IMR-90 (cell line): Measurements from ENCODE around the gene PMF1. TPM values are rescaled to one million over a fixed set of nuclear protein-coding genes. Genes with fewer than 3 reads are reported as not detected.

Source experiments
- ATAC-seq: fragments of 200-7000 bp; cut with Tn5 transposase; 2 replicates; pipeline ENCODE4 v1.9.1; 2020; ENCODE audit warnings: low read depth, mild to moderate bottlenecking, moderate library complexity
- BruUV-seq: library from RNA; stranded (reverse); fragments of 400-500 nt; replicated peaks from 2 replicates; lab custom pipeline; 2021; lab: Mats Ljungman, UMichigan
- CTCF ChIA-PET: fragments of 300-600 bp; formaldehyde crosslinking; extraction: SDS; loops from one replicate; lab custom pipeline; 2021; ENCODE audit warnings: antibody characterized with exemption; lab: Yijun Ruan, JAX
- POLR2A ChIA-PET: fragments of 300-600 bp; sonication (Branson Sonifier 250); formaldehyde crosslinking; loops from one replicate; lab custom pipeline; 2022; ENCODE audit warnings: antibody characterized with exemption; ENCODE audit not compliant: unreplicated experiment; lab: Charles Lee
- DNase-seq: peaks from one replicate; pipeline ENCODE4 v3.0.0; 2013
- H2AFZ ChIP-seq: replicated peaks from 2 replicates; pipeline ENCODE3; 2013; ENCODE audit warnings: low read length, mild to moderate bottlenecking; ENCODE audit not compliant: poor library complexity
- H2AK5ac ChIP-seq: 2 replicates; pipeline ENCODE4 v1.6.1; 2013; ENCODE audit warnings: low read depth, low read length, inconsistent platforms
- H2AK9ac ChIP-seq: replicated peaks from 2 replicates; pipeline ENCODE3; 2013; ENCODE audit warnings: mild to moderate bottlenecking, low read depth, low read length, moderate library complexity; ENCODE audit not compliant: poor library complexity
- H2BK120ac ChIP-seq: 2 replicates; pipeline ENCODE4 v1.6.1; 2013; ENCODE audit warnings: low read depth, low read length, inconsistent platforms
- H2BK15ac ChIP-seq: 3 replicates; pipeline ENCODE4 v1.6.1; 2013; ENCODE audit warnings: low read depth, low read length, inconsistent platforms
- H2BK20ac ChIP-seq: 2 replicates; pipeline ENCODE4 v1.6.1; 2013; ENCODE audit warnings: low read depth, mild to moderate bottlenecking, inconsistent platforms, low read length, moderate library complexity
- H2BK5ac ChIP-seq: 2 replicates; pipeline ENCODE4 v1.6.1; 2013; ENCODE audit warnings: mild to moderate bottlenecking, low read depth, low read length, inconsistent platforms; ENCODE audit not compliant: poor library complexity, severe bottlenecking
- H3K14ac ChIP-seq: replicated peaks from 2 replicates; pipeline ENCODE4 v1.6.1; 2013; ENCODE audit warnings: low read depth, low read length, inconsistent platforms
- H3K18ac ChIP-seq: 2 replicates; pipeline ENCODE4 v1.6.1; 2013; ENCODE audit warnings: low read depth, low read length, control low read depth
- H3K23ac ChIP-seq: 2 replicates; pipeline ENCODE4 v1.6.1; 2013; ENCODE audit warnings: low read depth, low read length, inconsistent platforms
- H3K27ac ChIP-seq: 2 replicates; pipeline ENCODE4 v1.5.1; 2013; ENCODE audit warnings: mild to moderate bottlenecking, control low read depth, low read length; ENCODE audit not compliant: insufficient read depth
- H3K27me3 ChIP-seq: 2 replicates; pipeline ENCODE4 v1.6.1; 2013; ENCODE audit warnings: low read length; ENCODE audit not compliant: control insufficient read depth, insufficient read depth
- H3K36me3 ChIP-seq: 2 replicates; pipeline ENCODE4 v1.6.1; 2013; ENCODE audit warnings: low read length, mixed read lengths; ENCODE audit not compliant: control insufficient read depth, insufficient read depth
- H3K4ac ChIP-seq: 2 replicates; pipeline ENCODE4 v1.6.1; 2013; ENCODE audit warnings: low read depth, low read length, inconsistent platforms
- H3K4me1 ChIP-seq: 2 replicates; pipeline ENCODE4 v1.6.1; 2013; ENCODE audit warnings: low read length, mixed read lengths; ENCODE audit not compliant: control insufficient read depth, insufficient read depth
- H3K4me2 ChIP-seq: 2 replicates; pipeline ENCODE4 v1.6.1; 2013; ENCODE audit warnings: low read depth, mild to moderate bottlenecking, control low read depth, low read length, moderate library complexity
- H3K4me3 ChIP-seq: 2 replicates; pipeline ENCODE4 v1.5.1; 2013; ENCODE audit warnings: low read depth, mild to moderate bottlenecking, control low read depth, low read length, moderate library complexity; ENCODE audit not compliant: insufficient read depth
- H3K56ac ChIP-seq: 2 replicates; pipeline ENCODE4 v1.6.1; 2013; ENCODE audit warnings: low read length, inconsistent platforms; ENCODE audit not compliant: insufficient read depth; ENCODE audit errors: extremely low read depth
- H3K79me1 ChIP-seq, 2 experiments: 2 replicates each; pipeline ENCODE4 v1.6.1; 2013; ENCODE audit warnings: low read length in 2 of 2, inconsistent platforms in 1 of 2, low read depth in 1 of 2
- H3K9ac ChIP-seq: 2 replicates; pipeline ENCODE4 v1.6.1; 2013; ENCODE audit warnings: low read depth, low read length, control low read depth
- H3K9me1 ChIP-seq: 2 replicates; pipeline ENCODE4 v1.6.1; 2013; ENCODE audit warnings: low read length, inconsistent platforms; ENCODE audit not compliant: insufficient read depth
- H3K9me3 ChIP-seq: 2 replicates; pipeline ENCODE4 v1.6.1; 2013; ENCODE audit warnings: low read length; ENCODE audit not compliant: control insufficient read depth, insufficient read depth
- H4K20me1 ChIP-seq: 2 replicates; pipeline ENCODE4 v1.6.1; 2013; ENCODE audit warnings: low read length, inconsistent platforms; ENCODE audit not compliant: insufficient read depth
- H4K5ac ChIP-seq: 2 replicates; pipeline ENCODE4 v1.6.1; 2013; ENCODE audit warnings: mild to moderate bottlenecking, low read depth, low read length, control low read depth
- H4K8ac ChIP-seq, 2 experiments: 2 replicates each; pipeline ENCODE4 v1.6.1; 2013; ENCODE audit warnings: low read depth in 2 of 2, low read length in 2 of 2, control low read depth in 1 of 2, inconsistent platforms in 1 of 2
- H4K91ac ChIP-seq: 2 replicates; pipeline ENCODE4 v1.6.1; 2013; ENCODE audit warnings: low read depth, low read length, inconsistent platforms; ENCODE audit not compliant: insufficient read depth
- BHLHE40 ChIP-seq: fragments of 150-350 bp; IDR thresholded peaks from 2 replicates; pipeline ENCODE4 v1.6.1; 2016; ENCODE audit warnings: mild to moderate bottlenecking, low read depth, low read length
- CTCF ChIP-seq: conservative IDR thresholded peaks from 2 replicates; pipeline ENCODE4 v1.5.1; 2012; ENCODE audit warnings: mild to moderate bottlenecking, low read depth, low read length, improper control_type of control experiment
- FOS ChIP-seq: fragments of 150-350 bp; IDR thresholded peaks from 2 replicates; pipeline ENCODE4 v1.6.1; 2016; ENCODE audit warnings: low read depth, low read length
- MAFK ChIP-seq: IDR thresholded peaks from 2 replicates; pipeline ENCODE4 v1.6.1; 2012; ENCODE audit warnings: low read depth, low read length, improper control_type of control experiment
- MAZ ChIP-seq: IDR thresholded peaks from 2 replicates; pipeline ENCODE4 v1.6.1; 2012; ENCODE audit warnings: low read depth, mild to moderate bottlenecking, low read length, improper control_type of control experiment, moderate library complexity, borderline replicate concordance
- MXI1 ChIP-seq: IDR thresholded peaks from 2 replicates; pipeline ENCODE4 v1.6.1; 2012; ENCODE audit warnings: low read depth, mild to moderate bottlenecking, low read length, moderate library complexity, borderline replicate concordance
- NFE2L2 ChIP-seq: fragments of 150-350 bp; IDR thresholded peaks from 2 replicates; pipeline ENCODE4 v1.6.1; 2016; ENCODE audit warnings: low read depth, mild to moderate bottlenecking, low read length
- POLR2A ChIP-seq: IDR thresholded peaks from 2 replicates; pipeline ENCODE4 v1.6.1; 2012; ENCODE audit warnings: mild to moderate bottlenecking, low read depth, low read length
- RAD21 ChIP-seq: IDR thresholded peaks from 2 replicates; pipeline ENCODE4 v1.6.1; 2012; ENCODE audit warnings: low read length, improper control_type of control experiment
- RCOR1 ChIP-seq: IDR thresholded peaks from 2 replicates; pipeline ENCODE4 v1.6.1; 2012; ENCODE audit warnings: mild to moderate bottlenecking, low read length, improper control_type of control experiment; ENCODE audit not compliant: insufficient replicate concordance
- USF2 ChIP-seq: fragments of 150-350 bp; IDR thresholded peaks from 2 replicates; pipeline ENCODE4 v1.6.1; 2017; ENCODE audit warnings: mild to moderate bottlenecking, antibody characterized with exemption, low read length, low read depth
- WGBS, 2 experiments: methylation state at CpG; one replicate each; pipeline versions ENCODE4 v1.1.5 to v1.1.7; 2013; ENCODE audit warnings: missing lambda C conversion rate in 2 of 2; ENCODE audit not compliant: insufficient read length in 1 of 2; ENCODE audit errors: extremely low coverage in 2 of 2; 5-methylcytosine and 5-hydroxymethylcytosine counted together
- dilution Hi-C: fragments of 300-500 bp; cut with HindIII; formaldehyde crosslinking; loops from one replicate; pipeline ENCODE4 v1.14.3; 2018; ENCODE audit warnings: low sequenced_read_pairs; ENCODE audit not compliant: unreplicated experiment
- in situ Hi-C: fragments of 300-500 bp; cut with MboI; formaldehyde crosslinking; loops from 3 replicates; pipeline ENCODE4 v1.14.3; 2019; ENCODE audit warnings: low sequenced_read_pairs, inconsistent platforms, mixed read lengths
- intact Hi-C: fragments of 100-400 bp; cut with micrococcal nuclease; formaldehyde crosslinking; loops from 2 replicates; pipeline ENCODE4 v1.10.0; 2022
- polyA plus RNA-seq, 3 experiments: library from polyadenylated mRNA; depleted of rRNA; stranded (reverse); fragments of >200 nt; gene quantifications; 2 replicates each; pipeline ENCODE4 v1.2.3, GENCODE V29; 2012; ENCODE audit warnings: low replicate concordance in 1 of 3
- total RNA-seq: library from RNA; depleted of rRNA; stranded (reverse); fragments of >200 nt; gene quantifications from 2 replicates; pipeline ENCODE4 v1.2.3, GENCODE V29; 2012

The PMF1 gene
- total and polyA plus RNA-seq, 2 of the 4 experiments (the other 2 are of a cell fraction): 54.8 to 73.4 TPM

DNA sequence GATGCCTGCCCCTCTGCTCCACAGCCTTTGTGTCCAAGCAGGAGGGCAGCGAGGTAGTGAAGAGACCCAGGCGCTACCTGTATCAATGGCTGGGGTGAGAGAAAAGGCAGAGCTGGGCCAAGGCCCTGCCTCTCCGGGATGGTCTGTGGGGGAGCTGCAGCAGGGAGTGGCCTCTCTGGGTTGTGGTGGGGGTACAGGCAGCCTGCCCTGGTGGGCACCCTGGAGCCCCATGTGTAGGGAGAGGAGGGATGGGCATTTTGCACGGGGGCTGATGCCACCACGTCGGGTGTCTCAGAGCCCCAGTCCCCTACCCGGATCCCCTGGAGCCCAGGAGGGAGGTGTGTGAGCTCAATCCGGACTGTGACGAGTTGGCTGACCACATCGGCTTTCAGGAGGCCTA lies 29.9 kb downstream of the PMF1 start:
- no peak for DNase-seq
- H2BK15ac ChIP-seq: no peak overlapping the region
- H3K14ac ChIP-seq: no peak overlapping the region
- H2BK5ac ChIP-seq: no peak overlapping the region
- H3K18ac ChIP-seq: no peak overlapping the region
- H3K27ac ChIP-seq: no peak overlapping the region
- CTCF ChIA-PET: no interaction called here
- no peak overlapping the region for H2BK20ac ChIP-seq
- H3K4me1 ChIP-seq: peaks cover 2% of the 10 kb centered on the region; the same call in 1 of the 2 replicates
- dilution Hi-C loops: no loop called here
- H3K23ac ChIP-seq: no peak overlapping the region
- H4K8ac ChIP-seq: no peak overlapping the region
- H2AFZ ChIP-seq: no peak overlapping the region
- no peaks in the 10 kb centered on the region for H3K9me3 ChIP-seq
- ATAC-seq: no peak
- peaks cover 16% of the 10 kb centered on the region; the same call in 1 of the 2 replicates for H3K36me3 ChIP-seq
- H4K5ac ChIP-seq: no peak overlapping the region
- no peak overlapping the region for H3K4me3 ChIP-seq
- peaks cover 12% of the 10 kb centered on the region; the same call in 1 of the 2 replicates for H3K27me3 ChIP-seq
- H3K9me1 ChIP-seq: peaks cover 5% of the 10 kb centered on the region; the same call in 1 of the 2 replicates
- H3K4ac ChIP-seq: no peak overlapping the region
- no peak overlapping the region for H2AK9ac ChIP-seq
- no peak for TF ChIP-seq RAD21
- no peak for TF ChIP-seq FOS
- no peak for TF ChIP-seq CTCF
- TF ChIP-seq NFE2L2: no peak
- no peak for TF ChIP-seq RCOR1
- no peak for TF ChIP-seq BHLHE40
- TF ChIP-seq USF2: no peak
- TF ChIP-seq MXI1: no peak
- no peak for TF ChIP-seq MAFK
- no peak for TF ChIP-seq POLR2A
- TF ChIP-seq MAZ: no peak
- no peak overlapping the region for H4K91ac ChIP-seq
- H3K79me1 ChIP-seq: no peaks in the 10 kb centered on the region
- no peak overlapping the region for H3K4me2 ChIP-seq
- in situ Hi-C loops: no loop called here
- H4K20me1 ChIP-seq: no peaks in the 10 kb centered on the region; the same call in 1 of the 2 replicates
- H3K9ac ChIP-seq: no peak overlapping the region
- intact Hi-C loops: no loop called here
- H2BK120ac ChIP-seq: no peak overlapping the region
- POLR2A ChIA-PET: no interaction called here
- WGBS, 2 experiments: 83% methylated on average over 1 of the region's 10 CpGs; no CpG with 5 or more reads in 1 of the 2 experiments
- BruUV-seq: no TSS peak
- no peak overlapping the region for H2AK5ac ChIP-seq
- no peak overlapping the region for H3K56ac ChIP-seq
